MV-4-11 (cell line): Measurements from ENCODE around the gene MEF2B.

ENCODE experiments used
- DNase-seq: peaks from one replicate; lab custom pipeline; 2025; lab: John Stamatoyannopoulos, UW

Gene MEF2B

GRCh38 chr19:19098084-19098702 lies 71.9 kb downstream of the MEF2B start:
- no peak for DNase-seq

- no peak for DNase-seq
Measured at GRCh38 chr19:19096641-19097627, 73.1 kb downstream of the MEF2B start.

GRCh38 chr19:19095691-19096090 lies 74.4 kb downstream of the MEF2B start:
- no peak for DNase-seq
